ENCODE measurements around the gene SCN10A.

- TF ChIP-seq CTCF (IDR thresholded peaks at IDR 0.05): no peak
- TF ChIP-seq IRF2 (CRISPR knock-in tag; IDR thresholded peaks at IDR 0.05; ENCODE audit: borderline replicate concordance, low read depth): no peak
- no peak for TF ChIP-seq E2F4 (CRISPR knock-in tag; IDR thresholded peaks at IDR 0.05; ENCODE audit: borderline replicate concordance, low read depth)
- TF ChIP-seq NFE2L1 (CRISPR knock-in tag; IDR thresholded peaks at IDR 0.05): no peak
- no peak for TF ChIP-seq CREB1 (CRISPR knock-in tag; IDR thresholded peaks at IDR 0.05)
- TF ChIP-seq MLX (CRISPR knock-in tag; IDR thresholded peaks at IDR 0.05): no peak
- TF ChIP-seq MAX (CRISPR knock-in tag; IDR thresholded peaks at IDR 0.05): no peak
- TF ChIP-seq EMX1 (CRISPR knock-in tag; IDR thresholded peaks at IDR 0.05): no peak
- TF ChIP-seq USF2 (CRISPR knock-in tag; IDR thresholded peaks at IDR 0.05): no peak
- no peak for TF ChIP-seq TEAD4 (CRISPR knock-in tag; IDR thresholded peaks at IDR 0.05)
- no peak for TF ChIP-seq USF1 (CRISPR knock-in tag; IDR thresholded peaks at IDR 0.05)
- no peak for TF ChIP-seq ATF2 (CRISPR knock-in tag; IDR thresholded peaks at IDR 0.05; ENCODE audit: borderline replicate concordance, low read depth)
Measured at GRCh38 chr3:38842266-38842965, 26.4 kb upstream of the SCN10A start.
